ENCODE data around the gene PGAM1.

Gene PGAM1

GRCh38 chr10:97482381-97482780, 56.4 kb downstream of the PGAM1 start:
- H3K4me3 ChIP-seq (ENCODE audit: low read depth, low read length), result no peak overlapping the region
- no peak for TF ChIP-seq MYC (IDR thresholded peaks at IDR 0.05; ENCODE audit: low read depth, low read length)
- TF ChIP-seq, protein P1, sequence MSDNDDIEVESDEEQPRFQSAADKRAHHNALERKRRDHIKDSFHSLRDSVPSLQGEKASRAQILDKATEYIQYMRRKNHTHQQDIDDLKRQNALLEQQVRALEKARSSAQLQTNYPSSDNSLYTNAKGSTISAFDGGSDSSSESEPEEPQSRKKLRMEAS (IDR thresholded peaks at IDR 0.05; ENCODE audit: low read depth, low read length), result no peak
- TF ChIP-seq, protein P2, sequence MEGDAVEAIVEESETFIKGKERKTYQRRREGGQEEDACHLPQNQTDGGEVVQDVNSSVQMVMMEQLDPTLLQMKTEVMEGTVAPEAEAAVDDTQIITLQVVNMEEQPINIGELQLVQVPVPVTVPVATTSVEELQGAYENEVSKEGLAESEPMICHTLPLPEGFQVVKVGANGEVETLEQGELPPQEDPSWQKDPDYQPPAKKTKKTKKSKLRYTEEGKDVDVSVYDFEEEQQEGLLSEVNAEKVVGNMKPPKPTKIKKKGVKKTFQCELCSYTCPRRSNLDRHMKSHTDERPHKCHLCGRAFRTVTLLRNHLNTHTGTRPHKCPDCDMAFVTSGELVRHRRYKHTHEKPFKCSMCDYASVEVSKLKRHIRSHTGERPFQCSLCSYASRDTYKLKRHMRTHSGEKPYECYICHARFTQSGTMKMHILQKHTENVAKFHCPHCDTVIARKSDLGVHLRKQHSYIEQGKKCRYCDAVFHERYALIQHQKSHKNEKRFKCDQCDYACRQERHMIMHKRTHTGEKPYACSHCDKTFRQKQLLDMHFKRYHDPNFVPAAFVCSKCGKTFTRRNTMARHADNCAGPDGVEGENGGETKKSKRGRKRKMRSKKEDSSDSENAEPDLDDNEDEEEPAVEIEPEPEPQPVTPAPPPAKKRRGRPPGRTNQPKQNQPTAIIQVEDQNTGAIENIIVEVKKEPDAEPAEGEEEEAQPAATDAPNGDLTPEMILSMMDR (IDR thresholded peaks at IDR 0.05; ENCODE audit: low read depth, low read length), result no peak
- TF ChIP-seq POLR2A (IDR thresholded peaks at IDR 0.05; ENCODE audit: extremely low read depth, insufficient read length), result no peak
- DNase-seq (ENCODE audit: low read depth), result no peak
